H4 (cell line): ENCODE data around the gene RNF113B. TPM values are rescaled to one million over a fixed set of nuclear protein-coding genes. Genes with fewer than 3 reads are reported as not detected.

Experiments
- DNase-seq: peaks from one replicate; pipeline ENCODE4 v3.0.0-alpha.2; 2015; ENCODE audit warnings: low spot score
- total RNA-seq: library from RNA; depleted of rRNA; stranded (reverse); fragments of >200 nt; shearing (Covaris generic); gene quantifications from 2 replicates; pipeline ENCODE4 v1.2.3, GENCODE V29; 2014

RNF113B gene
- total RNA-seq, 1 experiment from 2014 or later = not detected

DNA sequence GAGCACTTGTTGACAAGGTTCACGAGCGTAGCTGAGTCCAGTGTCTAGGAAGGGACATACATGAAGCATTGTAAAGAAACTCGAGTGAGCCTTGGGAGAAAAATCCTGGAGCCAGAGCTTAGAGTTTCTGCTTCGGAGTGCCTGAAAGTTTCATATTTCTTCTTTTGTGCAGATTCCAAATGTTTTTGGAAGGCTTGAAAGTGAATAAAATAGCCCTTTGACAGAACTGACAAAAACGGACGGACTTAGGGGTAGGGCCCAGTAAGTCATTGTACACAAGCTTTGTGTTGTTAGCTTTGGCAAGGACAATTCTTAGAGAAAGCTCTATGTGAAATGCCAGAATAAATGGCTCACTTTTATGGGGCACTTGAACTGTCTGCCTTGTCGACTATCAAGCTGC lies 2.8 kb downstream of the RNF113B start:
- no peak for DNase-seq

DNA sequence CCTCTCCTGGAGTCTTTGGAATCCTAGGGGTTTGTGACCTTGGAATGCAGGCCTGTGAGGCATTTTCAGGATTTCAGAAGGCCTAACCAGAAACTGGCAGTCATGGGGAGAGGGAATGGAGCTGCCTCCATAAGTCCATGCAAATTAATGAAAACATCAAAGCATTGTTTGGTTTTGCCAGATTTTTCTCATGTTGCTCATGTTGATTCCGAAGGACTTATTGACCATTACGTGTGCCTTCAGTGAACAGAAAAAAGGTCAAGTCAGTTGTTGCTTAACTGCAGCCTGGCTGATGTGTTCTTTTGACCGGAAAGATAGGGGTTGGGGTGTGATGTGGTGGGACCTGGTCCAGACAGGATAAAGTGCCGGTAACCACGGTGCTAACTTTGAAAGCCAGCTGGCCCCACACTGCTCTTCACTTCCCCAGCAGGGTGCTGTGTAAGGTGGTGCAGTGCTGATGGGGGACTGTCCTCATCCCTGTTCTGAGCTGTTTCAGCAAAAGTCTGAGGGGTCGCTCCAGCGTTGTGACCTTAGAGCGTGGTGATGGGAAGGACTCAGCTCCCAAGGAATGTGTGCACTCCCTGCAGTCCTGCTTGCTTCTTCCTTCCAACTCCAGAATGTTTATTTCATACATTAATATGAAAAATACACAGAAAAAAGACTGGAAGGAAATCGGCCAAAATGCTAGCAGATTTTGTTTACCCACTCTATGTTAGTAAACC lies 3.5 kb downstream of the RNF113B start:
- DNase-seq = peak; percentile 45

DNA sequence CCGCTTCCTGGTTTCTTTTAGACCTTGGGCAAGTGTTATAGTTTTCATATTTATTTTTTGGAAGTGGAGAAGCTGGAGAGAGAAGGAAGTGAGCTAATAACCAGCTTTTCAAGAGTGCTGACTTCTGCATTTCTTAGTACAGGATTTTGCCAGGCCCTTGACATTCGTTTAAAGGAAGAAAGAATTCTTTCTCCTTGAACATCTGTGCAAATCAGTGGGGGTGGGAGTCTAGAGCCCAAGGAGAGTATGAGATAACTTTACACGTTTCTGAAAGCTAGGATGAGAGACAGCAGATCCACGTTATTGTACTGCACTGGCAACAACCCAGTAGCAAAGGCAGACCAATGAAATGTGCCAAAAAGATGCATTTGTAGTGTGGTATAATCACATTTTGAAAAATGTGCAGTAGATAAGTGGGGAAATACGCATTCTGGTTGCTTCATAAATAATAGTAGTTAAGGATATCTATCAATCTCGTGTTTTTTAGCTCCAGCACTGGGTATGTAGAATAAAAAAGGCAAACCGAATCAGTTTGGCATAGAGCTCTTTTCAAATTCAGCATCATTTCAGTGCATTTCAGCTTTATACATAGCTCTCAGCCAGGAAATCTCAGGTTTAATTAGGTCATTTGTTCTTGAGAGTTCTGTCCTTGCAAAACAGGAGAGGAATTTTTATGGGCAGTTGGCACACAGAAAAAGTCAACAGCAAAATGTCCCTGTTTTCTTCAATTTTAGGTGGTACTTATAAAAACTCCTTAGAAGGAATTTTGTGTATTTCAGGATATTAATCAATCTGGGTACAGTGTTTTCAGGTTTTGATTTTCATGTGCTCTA lies 4.3 kb downstream of the RNF113B start:
- no peak for DNase-seq

DNA sequence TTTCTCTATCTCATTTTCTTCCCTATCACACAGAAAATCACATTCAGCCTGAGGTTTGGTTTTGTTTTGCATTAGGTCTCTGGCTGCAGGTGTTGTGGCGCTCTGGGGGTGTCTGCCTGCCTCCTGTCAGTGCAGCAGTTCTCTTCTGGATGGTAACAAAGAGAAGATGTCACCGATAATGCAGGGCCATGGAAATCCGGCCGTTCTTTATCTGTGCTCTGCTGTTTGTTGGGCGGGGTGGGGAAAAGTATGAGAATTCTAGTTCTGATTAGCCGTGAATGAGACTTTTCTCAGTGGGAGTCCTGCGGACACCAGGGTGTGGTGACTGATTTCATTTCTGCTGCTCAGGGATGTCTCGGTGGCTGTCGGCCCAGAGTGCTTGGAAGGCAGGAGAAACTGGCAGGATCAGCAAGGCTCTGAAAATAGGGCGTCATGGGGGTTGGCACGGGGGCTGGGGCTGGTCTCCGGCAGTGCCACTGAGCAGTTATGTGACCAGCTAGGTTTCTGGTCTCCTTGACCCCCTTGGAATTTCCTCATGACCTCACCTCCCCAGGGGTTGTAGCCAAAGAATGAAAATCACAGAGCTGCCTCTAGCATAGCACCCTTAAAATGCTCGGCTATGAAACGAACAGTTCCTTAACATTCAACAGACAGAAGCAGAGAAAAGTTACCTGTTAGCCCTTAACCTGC lies 5.0 kb downstream of the RNF113B start:
- DNase-seq = no peak

DNA sequence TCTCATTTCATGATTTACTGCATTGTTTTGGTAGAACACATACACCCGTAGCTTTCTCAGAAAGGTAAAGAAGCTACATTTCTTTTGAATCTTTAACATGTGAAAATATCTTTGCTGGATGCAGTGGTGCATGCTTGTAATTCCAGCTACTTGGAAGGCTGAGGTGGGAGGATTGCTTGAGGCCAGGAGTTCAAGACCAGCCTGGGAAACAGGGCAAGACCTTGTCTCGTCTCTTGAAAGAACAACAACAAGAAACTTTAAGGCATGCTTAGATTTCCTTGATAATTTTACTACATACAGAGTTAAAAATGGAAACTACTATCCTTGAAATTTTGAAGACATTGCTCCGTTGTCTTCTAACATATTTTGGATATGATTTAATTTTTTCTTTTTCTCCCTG lies 7.7 kb downstream of the RNF113B start:
- no peak for DNase-seq

DNA sequence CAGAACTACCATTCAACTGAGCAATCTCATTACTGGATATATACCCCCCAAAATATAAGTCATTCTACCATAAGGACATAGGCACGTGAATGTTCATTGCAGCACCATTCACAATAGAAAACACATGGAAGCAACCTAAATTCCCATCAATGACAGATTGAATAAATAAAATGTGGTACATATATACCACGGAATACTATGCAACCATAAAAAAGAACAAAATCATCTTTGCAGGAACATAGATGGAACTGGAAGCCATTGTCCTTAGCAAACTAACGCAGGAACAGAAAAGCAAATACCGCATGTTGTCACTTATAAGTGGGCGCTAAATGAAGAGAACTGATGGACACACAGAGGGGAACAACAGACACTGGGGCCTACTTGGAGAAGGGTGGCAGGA lies 14.1 kb downstream of the RNF113B start:
- DNase-seq = no peak

DNA sequence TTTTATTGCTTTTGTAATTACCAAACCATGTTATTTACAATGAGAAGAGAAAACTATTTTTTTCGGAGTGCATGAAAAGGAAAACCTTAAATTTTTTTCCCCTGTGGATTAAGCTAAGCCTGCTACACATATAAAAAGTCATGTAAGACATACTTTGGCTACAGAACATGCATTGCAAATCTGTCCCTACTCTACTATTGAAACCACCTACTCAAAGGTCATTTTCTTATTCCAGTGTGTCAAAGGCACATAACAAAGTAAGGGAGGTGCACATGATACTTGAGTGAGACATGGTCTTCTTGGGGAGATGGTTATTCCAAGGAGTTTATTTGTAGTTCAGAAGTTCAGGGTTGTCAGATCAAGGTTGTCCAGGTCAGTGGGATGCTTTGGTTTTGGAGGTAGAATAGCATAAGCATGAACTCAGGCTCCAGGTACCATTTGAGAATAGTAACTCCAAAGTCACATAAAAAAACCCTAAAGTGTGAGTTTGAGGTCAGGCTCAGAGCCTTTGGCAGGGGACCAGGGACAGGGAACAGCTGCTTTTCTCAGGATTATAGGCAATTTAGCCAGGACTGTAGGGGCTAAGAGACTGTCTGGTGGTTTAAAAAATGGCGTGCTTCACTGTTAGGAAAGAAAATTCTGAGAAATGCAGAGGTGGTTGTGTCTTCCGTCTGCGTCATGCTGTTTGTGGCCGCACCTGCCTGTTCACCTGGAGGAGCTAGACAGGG lies 18.7 kb downstream of the RNF113B start:
- no peak for DNase-seq

DNA sequence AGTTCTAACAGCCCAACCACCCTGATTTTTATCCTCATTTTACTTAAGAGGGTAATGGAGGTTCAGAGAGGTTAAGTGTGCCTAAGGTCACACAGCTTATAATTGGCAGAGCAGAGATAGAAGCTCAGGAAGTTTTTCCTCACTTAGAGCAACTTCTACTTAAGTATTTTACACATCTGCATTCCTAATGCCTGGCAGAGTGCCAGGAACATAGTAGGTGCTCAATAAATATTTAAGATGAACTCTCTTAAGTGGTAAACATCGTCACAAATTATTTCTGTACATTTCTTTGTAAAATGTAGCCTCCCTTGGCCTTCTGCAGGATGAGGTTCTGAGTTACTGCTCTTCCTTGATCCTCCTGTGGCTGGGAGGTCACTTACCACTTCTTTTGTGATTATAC lies 19.5 kb downstream of the RNF113B start:
- no peak for DNase-seq

DNA sequence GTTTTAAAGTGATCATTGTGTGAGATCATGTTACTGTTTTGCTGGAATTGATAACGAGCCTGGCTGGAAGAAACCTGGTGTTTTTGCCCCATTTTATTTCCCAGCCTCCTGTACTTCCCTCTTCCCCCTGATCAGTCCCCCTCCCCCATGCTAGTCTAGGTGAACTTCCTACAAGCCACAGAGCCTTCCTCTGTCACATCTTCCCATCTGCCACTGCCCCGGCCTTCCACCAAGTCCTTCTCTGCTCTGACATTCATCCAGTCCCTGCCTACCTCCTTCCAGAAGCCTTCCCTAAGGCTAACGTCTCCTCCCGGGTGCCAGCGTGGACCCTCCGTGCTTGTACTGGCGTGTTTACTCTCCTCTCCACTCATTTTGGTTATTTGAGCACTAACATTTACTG lies 19.9 kb downstream of the RNF113B start:
- no peak for DNase-seq

DNA sequence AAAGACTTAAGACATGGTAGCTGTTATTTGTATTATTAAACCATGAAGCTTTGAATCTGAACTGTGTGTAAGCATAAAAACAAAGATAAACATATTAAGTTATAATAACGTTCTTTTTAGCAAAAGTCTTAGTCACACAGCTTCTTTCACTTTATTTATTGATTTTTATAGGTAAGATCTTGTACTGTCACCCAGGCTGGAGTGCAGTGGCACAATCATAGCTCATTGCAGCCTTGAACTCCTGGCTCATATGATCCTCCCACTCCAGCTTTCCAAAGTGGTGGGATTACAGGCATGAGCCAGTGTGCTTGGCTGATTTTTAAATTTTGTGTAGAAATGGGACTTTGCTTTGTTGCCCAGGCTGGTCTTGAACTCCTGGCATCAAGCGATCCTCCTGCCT lies 20.8 kb downstream of the RNF113B start:
- DNase-seq = no peak

DNA sequence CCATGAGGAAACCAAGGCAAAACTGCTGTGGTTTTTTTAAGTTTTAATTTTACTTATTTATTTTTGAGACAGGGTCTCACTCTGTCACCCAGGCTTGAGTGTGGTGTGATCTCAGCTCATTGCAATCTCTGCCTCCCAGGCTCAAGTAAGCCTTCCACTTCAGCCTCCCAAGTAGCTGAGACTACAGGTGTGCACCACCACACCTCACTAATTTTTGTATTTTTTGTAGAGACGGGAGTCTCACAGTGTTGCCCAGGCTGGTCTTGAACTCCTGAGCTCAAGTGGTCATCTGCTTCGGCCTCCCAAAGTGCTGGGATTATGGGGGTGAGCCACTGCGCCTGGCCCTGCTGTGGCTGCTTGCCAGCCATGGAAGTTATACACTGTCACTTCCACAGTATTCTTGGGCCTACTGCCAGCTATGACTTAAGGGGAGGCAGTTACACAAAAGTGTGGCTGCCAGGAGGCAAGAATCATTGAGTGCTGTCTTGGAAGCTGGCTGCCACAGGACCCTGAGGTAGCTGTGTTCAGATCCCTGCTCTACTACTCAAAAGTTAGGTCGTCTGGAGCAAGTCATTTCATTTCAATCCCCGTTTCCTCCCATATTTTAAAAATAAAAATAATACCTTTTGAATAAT lies 21.5 kb downstream of the RNF113B start:
- DNase-seq = peak; percentile 48

DNA sequence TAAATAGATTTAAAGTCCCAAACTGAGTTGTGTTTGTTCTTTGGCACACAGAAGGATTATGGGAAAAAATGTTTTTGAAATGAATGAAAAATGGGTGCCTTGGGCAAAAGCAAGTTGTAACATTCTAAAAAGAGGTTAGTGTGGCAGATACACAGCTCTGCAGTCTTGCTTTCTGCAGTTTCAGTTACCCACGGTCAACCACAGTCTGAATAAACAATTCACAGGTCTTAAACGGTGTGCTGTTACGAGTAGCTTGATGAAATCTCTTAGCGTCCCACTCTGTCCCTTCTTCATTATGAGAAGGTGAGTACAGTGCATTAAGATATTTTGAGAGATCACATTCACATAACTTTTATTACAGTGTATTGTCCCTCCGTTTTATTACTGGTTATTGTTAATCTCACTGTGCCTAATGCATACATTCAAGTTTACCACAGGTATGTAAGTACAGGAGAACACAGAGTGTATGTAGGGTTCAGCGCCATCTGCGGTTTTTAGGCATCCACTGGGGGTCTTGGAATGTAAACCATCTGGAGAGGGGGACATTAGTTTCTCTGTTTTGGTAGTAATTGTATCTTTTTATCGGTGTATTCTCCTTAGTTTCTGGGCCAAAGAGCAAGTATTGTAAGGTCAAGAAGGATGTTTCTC lies 26.1 kb downstream of the RNF113B start:
- DNase-seq = peak; percentile 49

DNA sequence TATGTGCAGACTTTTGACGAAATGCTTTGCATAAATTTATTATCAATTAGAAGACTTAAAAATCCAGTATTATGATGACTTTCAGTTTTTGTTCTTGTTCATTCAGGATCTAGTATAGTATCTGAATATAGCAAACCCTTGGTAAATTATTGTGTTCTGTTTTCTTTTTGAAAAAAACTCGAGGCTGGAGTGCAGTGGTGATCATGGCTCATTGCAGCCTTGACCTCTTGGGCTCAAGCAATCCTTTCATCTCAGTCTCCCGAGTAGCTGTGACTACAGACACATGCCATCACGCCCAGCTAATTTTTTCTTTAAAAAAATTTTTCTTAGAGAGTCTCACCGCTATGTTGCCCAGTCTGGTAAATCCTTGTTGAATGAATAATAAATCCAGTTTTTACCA lies 29.5 kb downstream of the RNF113B start:
- no peak for DNase-seq

DNA sequence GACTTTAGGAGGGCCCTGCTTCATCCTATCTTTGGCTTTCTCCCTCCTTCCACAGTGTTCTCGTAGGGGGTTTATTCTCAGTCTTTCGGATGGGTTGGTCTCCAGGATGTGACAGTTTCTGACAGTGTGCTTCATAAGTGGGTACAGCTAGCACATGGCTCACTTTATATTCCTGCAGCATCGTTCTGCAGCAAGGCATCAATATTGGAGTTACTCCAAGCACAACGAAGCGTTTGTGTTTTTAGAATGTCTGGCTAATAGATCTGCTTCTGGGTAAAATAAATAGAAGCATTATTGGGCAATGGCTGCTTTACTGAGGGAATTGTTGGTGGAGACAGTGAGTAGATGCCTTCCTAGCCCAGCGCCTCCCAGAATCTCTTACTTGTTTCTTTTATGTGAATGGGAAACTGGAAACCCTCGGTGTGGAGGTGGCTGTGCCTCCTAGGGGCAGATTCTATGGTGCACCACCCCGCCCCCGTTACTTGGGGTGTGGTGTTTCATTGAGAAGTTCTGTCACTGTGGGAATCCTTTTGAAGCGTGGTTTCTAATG lies 32.2 kb downstream of the RNF113B start:
- peak; percentile 43 for DNase-seq

DNA sequence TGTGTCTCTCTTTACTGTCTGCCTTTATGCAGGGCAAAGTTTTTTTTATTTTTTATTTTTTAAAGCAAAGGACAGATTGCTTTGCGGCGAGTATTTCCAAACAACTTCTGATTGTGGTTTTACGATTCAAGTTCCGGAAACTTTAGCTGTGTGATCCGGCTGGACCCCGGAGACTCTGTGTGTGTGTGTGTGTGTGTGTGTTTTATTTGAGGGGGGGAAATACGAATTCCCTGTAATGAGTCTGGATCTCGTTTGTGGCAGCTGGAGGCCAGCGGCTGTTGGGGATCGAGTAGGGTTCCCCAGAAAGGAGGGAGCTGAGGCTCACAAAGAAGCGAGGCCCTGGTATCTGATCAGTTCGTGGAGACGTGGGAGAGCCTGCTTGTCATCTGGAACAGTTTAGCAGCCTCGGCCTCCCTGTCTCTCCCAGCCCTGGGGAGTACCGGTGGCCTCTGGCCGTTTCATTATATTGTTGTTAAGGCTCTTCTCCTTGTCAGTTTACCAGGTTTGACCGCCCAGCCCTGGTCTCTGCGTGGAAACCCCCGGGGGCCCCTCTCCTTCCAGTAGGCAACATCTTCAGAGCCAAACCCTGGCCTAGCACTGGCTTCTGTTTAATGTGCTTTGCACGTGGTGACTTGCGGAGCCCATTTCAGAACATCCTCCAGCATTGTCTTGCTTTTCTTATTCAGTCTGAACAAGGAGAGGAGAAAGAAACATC lies 32.9 kb downstream of the RNF113B start:
- DNase-seq = no peak

DNA sequence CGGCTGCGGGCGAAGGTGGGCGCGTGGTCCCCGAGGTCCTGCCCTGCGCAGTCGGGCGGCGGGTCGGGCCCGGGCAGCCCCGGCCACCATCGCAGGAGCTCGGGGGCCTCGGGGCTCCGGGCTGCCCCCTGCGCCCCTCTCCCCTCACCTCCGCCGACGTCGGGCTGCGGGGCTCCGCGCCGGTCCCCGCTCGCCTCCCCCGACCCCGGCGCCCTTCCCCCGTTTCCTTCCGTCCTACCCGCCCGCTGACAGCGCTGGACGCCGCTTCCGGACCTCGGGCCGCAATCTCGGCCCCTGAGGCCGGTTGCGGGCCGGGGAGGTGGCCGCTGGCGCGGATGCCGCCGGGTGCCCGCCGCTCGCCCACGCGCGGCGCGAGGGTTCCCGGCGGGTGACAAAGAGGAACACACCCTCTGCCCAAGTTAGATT lies 33.5 kb downstream of the RNF113B start:
- DNase-seq = no peak

DNA sequence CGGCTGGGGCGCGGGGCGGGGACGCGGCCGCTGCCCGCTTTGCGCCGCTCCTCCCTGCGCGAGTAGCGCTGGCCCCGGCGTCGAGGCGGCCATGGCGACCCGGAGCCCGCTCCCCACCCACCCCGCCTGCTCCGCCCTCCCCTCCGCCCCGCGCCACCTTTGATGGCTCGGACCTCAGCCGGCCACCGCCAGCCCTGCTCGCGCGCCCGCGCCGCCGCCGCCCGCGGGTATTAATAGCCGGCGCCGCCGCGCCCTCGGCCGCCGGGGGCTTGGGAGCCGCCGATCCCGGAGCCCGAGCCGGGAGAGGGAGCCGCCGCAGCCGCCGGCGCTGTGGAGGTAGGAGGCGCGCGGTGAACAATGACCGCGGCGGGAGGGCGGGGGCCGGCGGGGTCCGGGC lies 33.9 kb downstream of the RNF113B start:
- DNase-seq = no peak

DNA sequence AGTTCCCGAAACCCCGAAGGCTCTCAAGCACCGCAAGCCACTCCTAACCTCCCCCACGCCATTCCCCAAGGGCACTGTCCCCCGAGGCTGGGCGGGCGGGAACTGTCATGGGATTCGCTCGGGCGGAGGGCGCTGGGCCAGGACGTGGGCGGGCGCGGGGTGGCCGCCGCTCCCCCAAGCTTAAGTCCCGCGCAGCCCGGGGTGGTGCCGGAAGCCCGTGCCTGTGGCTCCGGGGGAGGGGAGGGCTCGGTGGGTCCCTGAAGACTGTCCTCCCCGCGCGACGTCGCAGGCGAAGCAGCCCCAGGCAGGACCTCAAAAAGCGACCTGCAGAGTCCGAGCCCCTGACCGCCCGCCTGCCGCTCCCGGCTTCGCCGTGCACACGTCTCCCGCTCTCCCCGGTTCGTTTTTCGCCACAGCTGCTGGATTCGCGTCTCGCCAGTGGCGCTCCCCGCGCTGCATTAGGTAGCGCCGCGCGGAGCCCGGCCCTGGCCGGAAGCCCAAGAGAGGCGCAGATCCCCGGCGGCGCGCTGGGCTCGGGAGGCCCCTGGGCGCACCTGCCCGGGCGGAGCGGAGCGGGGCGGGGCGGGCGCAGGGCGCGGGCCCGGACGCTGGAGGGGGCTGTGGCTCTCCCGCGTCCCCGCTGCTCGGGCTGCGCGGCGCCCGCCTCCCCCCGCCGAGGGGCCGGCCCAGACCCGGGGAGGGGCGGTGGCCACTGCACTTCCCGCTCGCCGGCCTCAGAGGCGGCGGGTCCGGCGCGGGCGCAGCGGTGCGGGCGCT lies 34.5 kb downstream of the RNF113B start, which contains the start of gene FARP1:
FARP1 (plus strand) TSS at position 715 of the 777 bp plus-strand sequence. CDS start 70,149 bp downstream, outside the sequence.
- DNase-seq = peak; percentile 9
